Choroid plexus epithelial cell (primary cell): ENCODE results near the gene TOLLIP.

Experiments
- DNase-seq: peaks from one replicate; pipeline ENCODE4 v3.0.0-alpha.2; 2010; ENCODE audit warnings: low read depth
- H3K4me3 ChIP-seq: 2 replicates; pipeline ENCODE4 v1.5.1; 2011; ENCODE audit warnings: low read depth, mild to moderate bottlenecking, control low read depth, low read length, moderate library complexity
- CTCF ChIP-seq: conservative IDR thresholded peaks from 2 replicates; pipeline ENCODE4 v1.5.1; 2011; ENCODE audit warnings: low read depth, mild to moderate bottlenecking, control low read depth, inconsistent platforms, low read length, moderate library complexity

Gene TOLLIP

GRCh38 chr11:1225386-1226225 lies 83.8 kb downstream of the TOLLIP start:
- DNase-seq = no peak
- TF ChIP-seq CTCF = no peak
- H3K4me3 ChIP-seq = no peak overlapping the region

DNA sequence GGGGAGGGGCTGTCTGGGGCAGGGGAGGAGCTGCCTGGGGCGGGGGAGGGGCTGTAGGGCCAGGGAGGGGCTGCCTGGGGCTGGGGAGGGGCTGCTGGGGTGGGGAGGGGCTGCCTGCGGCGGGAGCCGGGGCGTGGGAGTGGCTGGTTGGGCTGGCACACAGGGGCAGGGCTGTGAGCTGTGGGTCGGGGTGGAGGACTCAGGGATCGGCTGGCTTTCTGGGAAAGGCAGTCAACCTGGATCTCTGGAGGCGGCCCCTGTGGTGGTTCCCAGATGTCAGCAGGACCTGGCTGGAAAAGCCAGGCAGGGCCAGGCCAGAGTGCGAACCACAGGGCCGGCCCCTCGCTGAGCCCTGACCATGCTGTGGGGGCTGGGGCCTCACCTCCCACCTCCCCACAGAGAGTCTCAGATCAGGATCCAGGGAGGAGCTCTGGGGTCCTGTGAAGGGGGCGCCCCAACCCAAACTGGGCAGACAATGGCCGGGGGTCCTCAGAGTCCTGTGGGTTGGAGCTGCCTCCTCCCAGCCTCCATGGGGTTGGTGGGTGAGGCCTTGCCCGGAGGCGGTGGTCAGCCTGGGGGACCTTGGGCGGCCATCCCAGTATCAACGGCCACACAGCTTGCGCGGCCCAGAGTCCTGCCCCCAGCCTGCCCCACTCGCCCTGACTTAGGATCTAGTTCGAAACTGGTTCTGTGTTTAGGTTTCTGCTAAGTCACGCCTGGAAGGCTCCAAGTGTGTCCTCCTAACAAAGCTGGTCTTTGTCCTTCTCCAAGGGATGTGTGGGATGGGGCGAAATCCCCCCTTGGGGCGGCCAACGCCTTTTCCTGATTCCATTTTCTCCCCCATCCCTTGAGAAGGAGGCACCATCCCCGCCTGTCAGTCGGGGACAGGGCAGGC lies 84.7 kb downstream of the TOLLIP start:
- no peak for DNase-seq
- no peak overlapping the region for H3K4me3 ChIP-seq
- no peak for TF ChIP-seq CTCF
